GM19099 (cell line): ENCODE data around the gene HOPX.

Source experiments
- POLR2A ChIP-seq: IDR thresholded peaks from 3 replicates; pipeline ENCODE4 v1.6.1; 2011; ENCODE audit warnings: low read depth; ENCODE audit not compliant: insufficient read length; ENCODE audit errors: extremely low read depth

HOPX gene

GRCh38 chr4:56681158-56681852, at the start of gene HOPX:
HOPX (minus strand) TSS chr4:56681296; CDS start chr4:56657816, 23,480 bp downstream.
- TF ChIP-seq POLR2A: no peak

- no peak for TF ChIP-seq POLR2A
Observed at GRCh38 chr4:56730097-56730496, 49.0 kb upstream of the HOPX start.

- no peak for TF ChIP-seq POLR2A
Observed at GRCh38 chr4:56728512-56728911, 47.4 kb upstream of the HOPX start.

- no peak for TF ChIP-seq POLR2A
Observed at GRCh38 chr4:56727150-56727549, 46.1 kb upstream of the HOPX start.

GRCh38 chr4:56723659-56724230, 42.6 kb upstream of the HOPX start:
- no peak for TF ChIP-seq POLR2A

GRCh38 chr4:56723201-56723605, 42.1 kb upstream of the HOPX start:
- no peak for TF ChIP-seq POLR2A

- no peak for TF ChIP-seq POLR2A
Observed at GRCh38 chr4:56708146-56708545, 27.1 kb upstream of the HOPX start.

GRCh38 chr4:56705966-56706365, 24.9 kb upstream of the HOPX start:
- TF ChIP-seq POLR2A: no peak

GRCh38 chr4:56705334-56705733, 24.2 kb upstream of the HOPX start:
- TF ChIP-seq POLR2A: no peak

- TF ChIP-seq POLR2A: no peak
Observed at GRCh38 chr4:56704089-56704871, 23.2 kb upstream of the HOPX start.

GRCh38 chr4:56703378-56703777, 22.3 kb upstream of the HOPX start:
- TF ChIP-seq POLR2A: no peak

- TF ChIP-seq POLR2A: no peak
Observed at GRCh38 chr4:56701644-56702043, 20.5 kb upstream of the HOPX start.

GRCh38 chr4:56701161-56701480, 20.0 kb upstream of the HOPX start:
- TF ChIP-seq POLR2A: no peak

GRCh38 chr4:56699537-56700105, 18.5 kb upstream of the HOPX start:
- no peak for TF ChIP-seq POLR2A

GRCh38 chr4:56698329-56698728, 17.2 kb upstream of the HOPX start:
- no peak for TF ChIP-seq POLR2A

GRCh38 chr4:56696056-56696455, 15.0 kb upstream of the HOPX start:
- TF ChIP-seq POLR2A: no peak
